Stimulated activated CD4-positive, alpha-beta T cell treated with anti-CD3 and anti-CD28 coated beads, Interleukin-1b, Interleukin-23, amount 100 ng/mL, for 1 hour (primary cell): ENCODE data around the gene KRT81.
"Not testable (repeated sequence)": the region's sequence is repeated elsewhere in the genome, so short reads cannot be mapped to it uniquely, and the experiment has no call there.

Source experiments
- DNase-seq, 2 donors: peaks; one replicate each; pipeline ENCODE4 v3.0.0-alpha.2; 2020; ENCODE audit warnings: low read depth in 2 of 2

Gene KRT81

GRCh38 chr12:52317468-52318052 lies 26.2 kb upstream of the KRT81 start:
- no peak for DNase-seq

GRCh38 chr12:52316701-52317100 lies 25.4 kb upstream of the KRT81 start:
- DNase-seq: no peak

GRCh38 chr12:52316290-52316689 lies 25.0 kb upstream of the KRT81 start:
- DNase-seq: no peak

GRCh38 chr12:52315721-52316120 lies 24.4 kb upstream of the KRT81 start:
- not testable (repeated sequence) for DNase-seq

GRCh38 chr12:52314511-52314910 lies 23.2 kb upstream of the KRT81 start:
- no peak for DNase-seq

GRCh38 chr12:52313926-52314325 lies 22.6 kb upstream of the KRT81 start:
- no peak for DNase-seq

GRCh38 chr12:52313461-52313860 lies 22.1 kb upstream of the KRT81 start:
- no peak for DNase-seq

- no peak for DNase-seq
These were observed 20.8 kb upstream of the KRT81 start for GRCh38 chr12:52312086-52312485.

- no peak for DNase-seq
These were observed 19.9 kb upstream of the KRT81 start for GRCh38 chr12:52311285-52311648.

GRCh38 chr12:52310622-52311284 lies 19.4 kb upstream of the KRT81 start:
- DNase-seq: no peak

GRCh38 chr12:52308806-52309425 lies 17.6 kb upstream of the KRT81 start:
- DNase-seq: no peak

- DNase-seq: no peak
These were observed 16.8 kb upstream of the KRT81 start for GRCh38 chr12:52307836-52308805.

GRCh38 chr12:52306731-52307130 lies 15.4 kb upstream of the KRT81 start:
- no peak for DNase-seq

- DNase-seq: no peak
These were observed 14.8 kb upstream of the KRT81 start for GRCh38 chr12:52305921-52306705.

- not testable (repeated sequence) for DNase-seq
These were observed 13.6 kb upstream of the KRT81 start for GRCh38 chr12:52304941-52305411.

GRCh38 chr12:52302242-52302914 lies 11.0 kb upstream of the KRT81 start:
- DNase-seq: not testable (repeated sequence)

GRCh38 chr12:52301721-52302120 lies 10.4 kb upstream of the KRT81 start:
- DNase-seq: not testable (repeated sequence)

- no peak for DNase-seq
These were observed 9.7 kb upstream of the KRT81 start for GRCh38 chr12:52300796-52301691.

GRCh38 chr12:52298677-52299190 lies 7.4 kb upstream of the KRT81 start:
- no peak for DNase-seq
